KMS-11 (cell line): Measurements from ENCODE around the gene TMC5.

ENCODE experiments used
- H2AFZ ChIP-seq: fragments of 200-600 bp; sonication (generic); 2 replicates; pipeline ENCODE4 v1.6.1; 2016; ENCODE audit warnings: antibody characterized with exemption, mixed run types, low read depth
- H3K27ac ChIP-seq: fragments of 200-600 bp; sonication (generic); 2 replicates; pipeline ENCODE4 v1.6.1; 2016; ENCODE audit warnings: mild to moderate bottlenecking, mixed run types
- H3K27me3 ChIP-seq: fragments of 200-600 bp; sonication (generic); 2 replicates; pipeline ENCODE4 v1.6.1; 2017; ENCODE audit warnings: mild to moderate bottlenecking, low read depth, mixed run types, moderate library complexity; ENCODE audit not compliant: insufficient read depth
- H3K36me3 ChIP-seq: fragments of 200-600 bp; sonication (generic); 2 replicates; pipeline ENCODE4 v1.6.1; 2017; ENCODE audit warnings: mild to moderate bottlenecking, mixed run types; ENCODE audit not compliant: insufficient read depth
- H3K4me1 ChIP-seq: fragments of 200-600 bp; sonication (generic); 2 replicates; pipeline ENCODE4 v1.6.1; 2016; ENCODE audit warnings: mild to moderate bottlenecking, low read depth, mixed run types; ENCODE audit not compliant: poor library complexity, severe bottlenecking
- H3K4me2 ChIP-seq: fragments of 200-600 bp; sonication (generic); 2 replicates; pipeline ENCODE4 v1.7.0; 2016; ENCODE audit warnings: mild to moderate bottlenecking, mixed run types
- H3K4me3 ChIP-seq: fragments of 200-600 bp; sonication (generic); IDR thresholded peaks from 2 replicates; pipeline ENCODE4 v1.6.1; 2017; ENCODE audit warnings: low read depth, low read length, mixed read lengths; ENCODE audit not compliant: insufficient read depth
- H3K79me2 ChIP-seq: fragments of 200-600 bp; sonication (generic); 2 replicates; pipeline ENCODE4 v1.6.1; 2016; ENCODE audit warnings: low read depth, mixed run types; ENCODE audit not compliant: insufficient read depth
- H3K9ac ChIP-seq: fragments of 200-600 bp; sonication (generic); 2 replicates; pipeline ENCODE4 v1.6.1; 2016; ENCODE audit warnings: mild to moderate bottlenecking, mixed run types
- H4K20me1 ChIP-seq: fragments of 200-600 bp; sonication (generic); 2 replicates; pipeline ENCODE4 v1.6.1; 2016; ENCODE audit warnings: mild to moderate bottlenecking, mixed run types; ENCODE audit not compliant: insufficient read depth
- TF ChIP-seq, protein P1 (sequence below): fragments of 200-600 bp; sonication (generic); conservative IDR thresholded peaks from 2 replicates; pipeline ENCODE4 v1.6.1; 2017; ENCODE audit warnings: low read depth, mild to moderate bottlenecking, antibody characterized with exemption, low read length, moderate library complexity, mixed read lengths

TMC5 gene

DNA sequence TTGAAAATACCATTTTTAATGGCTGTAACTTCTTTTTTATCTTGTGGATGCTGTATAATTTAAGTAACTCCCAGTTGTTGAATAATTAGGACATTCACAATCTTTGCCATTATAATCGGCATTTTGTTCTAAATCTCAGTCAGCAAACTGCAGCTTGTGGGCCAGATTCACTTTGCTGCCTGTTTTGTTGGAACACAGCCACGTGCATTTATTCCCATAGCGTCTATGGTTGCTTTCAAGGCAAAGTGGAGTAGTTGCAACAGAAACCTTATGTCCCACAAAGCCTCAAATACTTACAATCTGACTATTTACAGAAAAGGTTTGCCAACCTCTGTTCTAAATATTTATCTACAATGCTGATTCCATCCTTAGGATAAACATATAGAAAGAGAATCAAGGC lies 39.2 kb upstream of the TMC5 start:
- no peak overlapping the region for H3K4me2 ChIP-seq
- H4K20me1 ChIP-seq, result no peaks in the 10 kb centered on the region
- no peak overlapping the region for H3K27ac ChIP-seq
- H3K36me3 ChIP-seq, result no peaks in the 10 kb centered on the region
- no peak overlapping the region for H3K9ac ChIP-seq
- TF ChIP-seq, protein P1, sequence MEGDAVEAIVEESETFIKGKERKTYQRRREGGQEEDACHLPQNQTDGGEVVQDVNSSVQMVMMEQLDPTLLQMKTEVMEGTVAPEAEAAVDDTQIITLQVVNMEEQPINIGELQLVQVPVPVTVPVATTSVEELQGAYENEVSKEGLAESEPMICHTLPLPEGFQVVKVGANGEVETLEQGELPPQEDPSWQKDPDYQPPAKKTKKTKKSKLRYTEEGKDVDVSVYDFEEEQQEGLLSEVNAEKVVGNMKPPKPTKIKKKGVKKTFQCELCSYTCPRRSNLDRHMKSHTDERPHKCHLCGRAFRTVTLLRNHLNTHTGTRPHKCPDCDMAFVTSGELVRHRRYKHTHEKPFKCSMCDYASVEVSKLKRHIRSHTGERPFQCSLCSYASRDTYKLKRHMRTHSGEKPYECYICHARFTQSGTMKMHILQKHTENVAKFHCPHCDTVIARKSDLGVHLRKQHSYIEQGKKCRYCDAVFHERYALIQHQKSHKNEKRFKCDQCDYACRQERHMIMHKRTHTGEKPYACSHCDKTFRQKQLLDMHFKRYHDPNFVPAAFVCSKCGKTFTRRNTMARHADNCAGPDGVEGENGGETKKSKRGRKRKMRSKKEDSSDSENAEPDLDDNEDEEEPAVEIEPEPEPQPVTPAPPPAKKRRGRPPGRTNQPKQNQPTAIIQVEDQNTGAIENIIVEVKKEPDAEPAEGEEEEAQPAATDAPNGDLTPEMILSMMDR, result no peak
- H3K27me3 ChIP-seq, result no peaks in the 10 kb centered on the region
- no peak overlapping the region for H3K4me3 ChIP-seq
- peaks cover 17% of the 10 kb centered on the region for H3K4me1 ChIP-seq
- no peak overlapping the region for H2AFZ ChIP-seq
- no peaks in the 10 kb centered on the region for H3K79me2 ChIP-seq

DNA sequence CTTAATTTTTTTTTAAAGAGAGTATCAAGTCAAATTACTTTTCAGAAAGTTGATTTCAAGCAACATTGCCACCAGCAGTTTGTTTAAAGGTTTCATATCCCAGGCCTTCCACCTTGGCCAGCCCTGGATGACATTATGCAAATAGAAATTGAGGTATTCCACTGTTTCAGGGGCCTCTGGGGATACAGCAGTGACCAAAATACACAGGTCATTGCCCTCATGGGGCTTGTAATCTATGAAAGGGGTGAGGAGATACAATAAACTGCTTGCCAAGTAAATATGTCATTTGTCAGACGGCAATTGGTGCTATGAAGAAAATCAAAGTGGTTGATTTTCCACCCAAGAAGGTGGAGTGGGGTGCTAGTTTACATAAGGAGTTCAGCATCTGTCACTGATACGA lies 37.8 kb upstream of the TMC5 start:
- Histone ChIP-seq H3K9ac (no peak overlapping the region), H3K4me1 (peaks cover 17% of the 10 kb centered on the region), H3K79me2 (no peaks in the 10 kb centered on the region), H3K27me3 (no peaks in the 10 kb centered on the region), H3K36me3 (no peaks in the 10 kb centered on the region), H3K4me3 (no peak overlapping the region), H4K20me1 (no peaks in the 10 kb centered on the region), H3K27ac (peak overlapping the region; percentile 11; the same call in 1 of the 2 replicates), H2AFZ (peak overlapping the region; percentile 33; the same call in 1 of the 2 replicates), H3K4me2 (peak overlapping the region; percentile 49; the same call in 1 of the 2 replicates)
- TF ChIP-seq, protein P1, result no peak

DNA sequence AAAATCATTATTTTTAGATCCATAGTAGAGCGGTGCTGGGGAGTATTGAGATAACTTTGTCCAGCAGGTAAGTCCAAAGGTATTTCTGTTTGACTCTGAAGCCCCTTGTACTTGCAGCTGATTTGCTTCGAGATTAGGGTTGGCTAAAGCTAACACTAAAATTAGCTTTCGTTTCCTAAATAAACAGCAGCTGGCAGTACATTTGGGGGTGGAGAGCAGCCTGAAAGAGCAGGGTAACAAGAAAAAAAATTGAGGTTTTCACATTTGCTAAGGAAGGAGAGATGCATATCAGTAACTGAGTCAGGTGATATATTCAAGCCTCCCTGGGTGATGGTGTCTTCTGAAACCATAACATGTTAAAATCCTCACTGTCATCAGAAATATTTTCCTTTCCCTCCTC lies 37.4 kb upstream of the TMC5 start:
- H3K9ac ChIP-seq, result no peak overlapping the region
- peak overlapping the region; percentile 49; the same call in 1 of the 2 replicates for H3K4me2 ChIP-seq
- H3K4me1 ChIP-seq, result peaks cover 17% of the 10 kb centered on the region

DNA sequence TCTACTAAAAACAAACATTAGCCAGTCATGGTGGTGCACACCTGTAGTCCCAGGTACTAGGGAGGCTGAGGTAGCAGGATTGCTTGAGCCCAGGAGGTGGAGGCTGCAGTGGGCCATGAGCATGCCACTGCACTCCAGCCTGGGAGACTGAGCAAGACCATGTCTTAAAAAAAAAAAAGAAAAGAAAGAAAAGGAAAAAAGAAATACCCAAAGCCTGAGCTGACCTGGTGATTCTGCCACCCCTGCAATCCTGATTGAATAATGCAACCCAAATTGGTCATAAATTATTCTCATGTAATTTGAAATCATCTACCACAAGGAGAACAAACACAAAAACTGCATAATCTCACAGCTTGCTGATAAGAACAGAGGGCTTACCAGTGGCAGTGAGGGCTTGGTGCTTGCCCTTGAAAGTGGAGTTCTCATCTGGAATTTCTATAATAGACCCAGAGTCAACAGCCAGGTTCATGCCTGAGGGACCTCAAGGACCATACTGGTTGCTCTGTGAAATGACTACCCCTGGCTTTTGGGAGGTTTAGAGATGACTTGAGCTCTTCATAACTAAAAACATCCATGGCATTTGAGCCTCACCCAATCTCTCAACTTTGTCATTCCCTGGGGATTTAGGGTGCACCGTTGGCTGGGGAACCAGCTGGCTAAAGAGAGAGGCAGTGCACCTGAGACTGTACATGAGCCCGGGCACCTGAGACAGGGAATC lies 35.4 kb upstream of the TMC5 start:
- no peak overlapping the region for H3K27ac ChIP-seq
- H3K79me2 ChIP-seq, result no peaks in the 10 kb centered on the region
- TF ChIP-seq, protein P1, result no peak
- no peak overlapping the region for H2AFZ ChIP-seq
- no peaks in the 10 kb centered on the region for H4K20me1 ChIP-seq
- H3K4me1 ChIP-seq, result peaks cover 17% of the 10 kb centered on the region
- H3K36me3 ChIP-seq, result no peaks in the 10 kb centered on the region
- no peak overlapping the region for H3K4me2 ChIP-seq
- no peak overlapping the region for H3K4me3 ChIP-seq
- H3K9ac ChIP-seq, result no peak overlapping the region
- no peaks in the 10 kb centered on the region for H3K27me3 ChIP-seq

More for the DNA sequence above, 37.4 kb upstream of the TMC5 start:
- Histone ChIP-seq H3K27ac (peak overlapping the region; percentile 11; the same call in 1 of the 2 replicates), H3K27me3 (no peaks in the 10 kb centered on the region), H3K36me3 (no peaks in the 10 kb centered on the region), H2AFZ (peak overlapping the region; percentile 33; the same call in 1 of the 2 replicates), H4K20me1 (no peaks in the 10 kb centered on the region), H3K4me3 (no peak overlapping the region), H3K79me2 (no peaks in the 10 kb centered on the region)
- TF ChIP-seq, protein P1, result no peak
